ENCODE measurements around the gene MYOG. TPM values are rescaled to one million over a fixed set of nuclear protein-coding genes. Genes with fewer than 3 reads are reported as not detected.

MYOG gene
- total RNA-seq, 3 donors from 2014 or later (not counting 1 experiment from before 2014, with no cell fraction given), result not detected

DNA sequence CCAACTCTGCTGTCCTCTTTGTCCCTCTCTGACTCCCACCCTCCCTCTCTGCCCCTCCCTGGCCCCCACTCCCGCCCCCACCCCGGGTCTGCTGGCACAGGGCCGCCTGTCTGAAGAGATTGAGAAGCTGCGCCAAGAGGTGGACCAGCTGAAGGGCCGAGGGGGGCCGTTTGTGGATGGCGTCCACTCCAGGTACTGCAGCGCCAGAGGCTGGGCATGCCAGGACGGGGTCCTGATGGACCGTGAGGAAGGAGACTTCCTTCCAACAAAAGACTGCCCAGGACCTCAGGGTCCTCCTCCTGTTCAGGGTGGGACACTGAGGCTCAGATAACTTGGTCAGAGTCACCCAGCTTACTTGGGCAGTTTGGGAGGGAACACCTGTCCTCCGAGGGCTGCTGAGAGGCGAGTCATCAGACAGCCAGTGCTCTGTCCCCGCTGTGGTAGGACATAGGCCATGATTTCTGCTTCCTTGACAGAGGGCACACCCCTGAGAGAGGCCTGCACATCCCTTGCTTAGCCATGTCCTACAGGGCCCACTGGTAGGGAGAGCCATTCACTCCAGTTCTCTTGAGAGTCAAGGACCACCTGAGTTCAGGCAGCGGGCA, 36.1 kb downstream of the MYOG start:
- no peaks in the 10 kb centered on the region for H3K4me1 ChIP-seq (ENCODE audit: control insufficient read depth, insufficient read depth, low read length)
- no peaks in the 10 kb centered on the region for H3K4me1 Mint-ChIP-seq
- intact Hi-C loops (cut with micrococcal nuclease), result no loop called here
- 94% methylated on average over 12 of the region's 14 CpGs for WGBS (ENCODE audit: insufficient coverage)
- no peak for DNase-seq
- no peak overlapping the region for H3K4me3 ChIP-seq (ENCODE audit: low read length)
- H3K36me3 Mint-ChIP-seq, result no peaks in the 10 kb centered on the region
- no peak overlapping the region for H3K27ac Mint-ChIP-seq
- no peak for ATAC-seq
- peaks cover 19 to 33% of the 10 kb centered on the region in 2 donors for H3K27me3 Mint-ChIP-seq (ENCODE audit: low read depth in 2 of 2)
- H3K9me3 ChIP-seq (ENCODE audit: control insufficient read depth, insufficient read depth, low read length), result no peaks in the 10 kb centered on the region
- H3K4me3 Mint-ChIP-seq, result no peak overlapping the region
- H3K36me3 ChIP-seq (ENCODE audit: control insufficient read depth, insufficient read depth, low read length), result no peaks in the 10 kb centered on the region
- H3K27me3 ChIP-seq (ENCODE audit: control insufficient read depth, insufficient read depth, low read length), result no peaks in the 10 kb centered on the region
- no peak overlapping the region for H3K27ac ChIP-seq (ENCODE audit: low read length)
- TF ChIP-seq, protein P1, sequence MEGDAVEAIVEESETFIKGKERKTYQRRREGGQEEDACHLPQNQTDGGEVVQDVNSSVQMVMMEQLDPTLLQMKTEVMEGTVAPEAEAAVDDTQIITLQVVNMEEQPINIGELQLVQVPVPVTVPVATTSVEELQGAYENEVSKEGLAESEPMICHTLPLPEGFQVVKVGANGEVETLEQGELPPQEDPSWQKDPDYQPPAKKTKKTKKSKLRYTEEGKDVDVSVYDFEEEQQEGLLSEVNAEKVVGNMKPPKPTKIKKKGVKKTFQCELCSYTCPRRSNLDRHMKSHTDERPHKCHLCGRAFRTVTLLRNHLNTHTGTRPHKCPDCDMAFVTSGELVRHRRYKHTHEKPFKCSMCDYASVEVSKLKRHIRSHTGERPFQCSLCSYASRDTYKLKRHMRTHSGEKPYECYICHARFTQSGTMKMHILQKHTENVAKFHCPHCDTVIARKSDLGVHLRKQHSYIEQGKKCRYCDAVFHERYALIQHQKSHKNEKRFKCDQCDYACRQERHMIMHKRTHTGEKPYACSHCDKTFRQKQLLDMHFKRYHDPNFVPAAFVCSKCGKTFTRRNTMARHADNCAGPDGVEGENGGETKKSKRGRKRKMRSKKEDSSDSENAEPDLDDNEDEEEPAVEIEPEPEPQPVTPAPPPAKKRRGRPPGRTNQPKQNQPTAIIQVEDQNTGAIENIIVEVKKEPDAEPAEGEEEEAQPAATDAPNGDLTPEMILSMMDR (IDR thresholded peaks at IDR 0.05), result no peak
- H3K9me3 Mint-ChIP-seq, result no peaks in the 10 kb centered on the region

DNA sequence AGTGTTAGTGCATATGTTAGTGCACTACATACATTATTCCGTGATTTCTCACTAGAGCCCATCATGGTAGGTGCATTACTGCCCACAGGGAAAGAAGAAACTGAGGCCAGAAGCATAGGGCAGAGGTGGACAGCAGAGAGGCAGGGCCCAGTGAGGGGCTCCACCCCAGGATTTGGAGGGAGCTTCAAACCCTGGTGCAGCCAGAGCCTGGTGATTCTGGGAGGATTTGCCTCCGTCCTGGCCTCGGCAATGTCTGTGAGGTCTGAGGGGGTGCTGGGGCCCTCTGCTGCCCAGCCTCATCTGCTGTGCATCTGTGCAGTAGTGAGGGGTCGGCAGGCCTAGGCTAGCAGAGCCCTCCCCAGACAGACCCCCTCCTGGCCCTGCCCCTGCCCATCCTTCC, 36.7 kb downstream of the MYOG start:
- no peaks in the 10 kb centered on the region for H3K9me3 Mint-ChIP-seq
- no peaks in the 10 kb centered on the region for H3K36me3 Mint-ChIP-seq
- no peak for DNase-seq
- no peaks in the 10 kb centered on the region for H3K4me1 Mint-ChIP-seq
- TF ChIP-seq, protein P1 (IDR thresholded peaks at IDR 0.05), result no peak
- no peaks in the 10 kb centered on the region for H3K27me3 ChIP-seq (ENCODE audit: control insufficient read depth, insufficient read depth, low read length)
- H3K27me3 Mint-ChIP-seq (ENCODE audit: low read depth in 2 of 2), result peaks cover 23 to 33% of the 10 kb centered on the region in 2 donors
- H3K36me3 ChIP-seq (ENCODE audit: control insufficient read depth, insufficient read depth, low read length), result no peaks in the 10 kb centered on the region
- WGBS (ENCODE audit: insufficient coverage), result 85% methylated on average over 4 of the region's 4 CpGs
- no peak overlapping the region for H3K4me3 Mint-ChIP-seq
- intact Hi-C loops (cut with micrococcal nuclease), result no loop called here
- H3K4me3 ChIP-seq (ENCODE audit: low read length), result no peak overlapping the region
- H3K27ac Mint-ChIP-seq, result no peak overlapping the region
- ATAC-seq, result no peak
- no peak overlapping the region for H3K27ac ChIP-seq (ENCODE audit: low read length)
- no peaks in the 10 kb centered on the region for H3K9me3 ChIP-seq (ENCODE audit: control insufficient read depth, insufficient read depth, low read length)
- H3K4me1 ChIP-seq (ENCODE audit: control insufficient read depth, insufficient read depth, low read length), result no peaks in the 10 kb centered on the region

GRCh38 chr1:203048555-203049051, 37.2 kb downstream of the MYOG start:
- intact Hi-C loops (cut with micrococcal nuclease), result no loop called here
- H3K9me3 Mint-ChIP-seq, result no peaks in the 10 kb centered on the region

More at GRCh38 chr1:203048555-203049051, 37.2 kb downstream of the MYOG start:
- no peak overlapping the region for H3K27ac Mint-ChIP-seq
- no peak overlapping the region for H3K4me3 ChIP-seq (ENCODE audit: low read length)
- WGBS (ENCODE audit: insufficient coverage), result 89% methylated on average over 23 of the region's 23 CpGs
- H3K27ac ChIP-seq (ENCODE audit: low read length), result no peak overlapping the region
- H3K27me3 Mint-ChIP-seq (ENCODE audit: low read depth in 2 of 2), result peaks cover 23 to 33% of the 10 kb centered on the region in 2 donors
- H3K36me3 Mint-ChIP-seq, result no peaks in the 10 kb centered on the region
- H3K9me3 ChIP-seq (ENCODE audit: control insufficient read depth, insufficient read depth, low read length), result no peaks in the 10 kb centered on the region
- no peaks in the 10 kb centered on the region for H3K4me1 Mint-ChIP-seq
- H3K27me3 ChIP-seq (ENCODE audit: control insufficient read depth, insufficient read depth, low read length), result no peaks in the 10 kb centered on the region
- no peaks in the 10 kb centered on the region for H3K36me3 ChIP-seq (ENCODE audit: control insufficient read depth, insufficient read depth, low read length)
- no peaks in the 10 kb centered on the region for H3K4me1 ChIP-seq (ENCODE audit: control insufficient read depth, insufficient read depth, low read length)
- ATAC-seq (no peak), DNase-seq (no peak)
- no peak overlapping the region for H3K4me3 Mint-ChIP-seq
- TF ChIP-seq, protein P1 (IDR thresholded peaks at IDR 0.05), result no peak

Measured in natural killer cell (primary cell).